GM12891 (cell line): ENCODE results near the gene GPS1.

Experiments used
- POLR2A ChIP-seq: IDR thresholded peaks from 2 replicates; pipeline ENCODE4 v1.6.1; 2011; ENCODE audit warnings: low read depth, low read length, control low read depth
- POLR2AphosphoS5 ChIP-seq: IDR thresholded peaks from 2 replicates; pipeline ENCODE4 v1.6.1; 2011; ENCODE audit warnings: low read depth, low read length, control low read depth
- POU2F2 ChIP-seq: IDR thresholded peaks from 2 replicates; pipeline ENCODE4 v1.6.1; 2011; ENCODE audit warnings: low read depth, mild to moderate bottlenecking, control low read depth, low read length, moderate library complexity

DNA sequence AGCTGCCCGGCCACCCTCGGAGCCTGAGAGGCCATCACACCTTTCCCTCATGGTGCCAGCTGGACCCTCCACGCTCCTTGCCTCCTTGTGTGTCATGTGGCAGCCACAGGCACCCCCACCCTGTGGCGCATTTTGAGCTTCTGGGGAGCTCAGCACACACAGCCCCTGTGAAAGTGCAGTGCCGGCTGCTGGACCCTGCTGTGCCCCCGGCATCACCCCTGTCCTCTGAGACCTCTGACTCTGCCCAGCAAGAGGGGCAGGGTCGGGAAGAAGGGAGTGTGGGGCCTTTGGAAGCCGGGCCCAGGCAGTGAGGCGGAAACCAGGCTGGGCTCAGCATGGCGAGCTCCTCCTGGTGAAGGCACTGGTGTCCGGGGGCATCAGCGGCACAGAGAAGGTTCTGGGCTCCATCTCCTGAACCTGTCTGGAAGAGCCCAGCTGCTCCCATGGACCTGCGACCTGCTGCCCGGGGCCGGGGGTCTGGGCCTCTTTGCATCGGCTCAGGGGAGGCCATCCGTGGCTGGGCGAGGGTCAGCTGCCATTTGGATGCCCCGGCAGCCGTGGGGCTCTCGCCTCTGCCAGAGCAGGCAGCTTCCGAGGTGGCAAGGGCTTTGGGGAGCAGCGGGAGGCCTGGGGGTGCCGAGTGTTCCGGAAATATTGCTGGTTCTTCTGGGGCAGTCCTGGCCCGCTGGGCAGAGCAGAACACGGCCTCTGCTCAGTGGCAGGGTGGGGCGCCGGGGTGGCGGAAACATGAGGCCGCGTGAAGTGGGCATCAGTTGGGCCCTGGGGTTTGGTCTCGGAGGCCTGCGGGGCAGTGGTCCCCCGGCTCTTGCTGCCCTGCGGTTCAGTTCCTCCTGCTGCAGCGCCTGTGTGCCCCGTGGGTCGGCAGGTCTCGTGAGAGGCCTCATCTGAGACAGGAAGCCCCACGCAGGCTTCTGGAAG lies 46.9 kb upstream of the GPS1 start:
- TF ChIP-seq POU2F2 = no peak
- TF ChIP-seq POLR2A = no peak
- TF ChIP-seq POLR2AphosphoS5 = no peak
